Measurements from ENCODE around the gene PMIS2.

The PMIS2 gene

DNA sequence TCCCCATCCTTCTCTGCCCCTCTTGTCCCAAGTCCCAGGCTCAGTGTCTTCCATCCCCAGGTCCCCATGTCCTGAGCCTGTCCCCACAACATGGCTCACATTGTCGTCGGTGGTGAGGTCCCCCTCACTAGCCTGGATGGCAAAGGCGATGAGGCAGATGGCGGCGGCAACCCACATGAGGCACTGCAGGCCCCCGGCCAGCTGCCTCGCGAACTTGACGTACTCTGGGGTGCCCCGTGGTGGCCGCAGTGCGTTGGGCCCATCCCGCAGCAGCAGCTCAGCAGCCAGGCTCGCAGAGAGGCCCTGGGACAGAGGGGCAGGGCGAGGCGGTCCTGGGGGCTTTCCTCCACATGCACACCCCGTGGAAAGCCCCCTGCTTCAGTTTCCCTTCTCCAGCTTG lies 23.6 kb upstream of the PMIS2 start (continued):
- TF ChIP-seq, protein P1, sequence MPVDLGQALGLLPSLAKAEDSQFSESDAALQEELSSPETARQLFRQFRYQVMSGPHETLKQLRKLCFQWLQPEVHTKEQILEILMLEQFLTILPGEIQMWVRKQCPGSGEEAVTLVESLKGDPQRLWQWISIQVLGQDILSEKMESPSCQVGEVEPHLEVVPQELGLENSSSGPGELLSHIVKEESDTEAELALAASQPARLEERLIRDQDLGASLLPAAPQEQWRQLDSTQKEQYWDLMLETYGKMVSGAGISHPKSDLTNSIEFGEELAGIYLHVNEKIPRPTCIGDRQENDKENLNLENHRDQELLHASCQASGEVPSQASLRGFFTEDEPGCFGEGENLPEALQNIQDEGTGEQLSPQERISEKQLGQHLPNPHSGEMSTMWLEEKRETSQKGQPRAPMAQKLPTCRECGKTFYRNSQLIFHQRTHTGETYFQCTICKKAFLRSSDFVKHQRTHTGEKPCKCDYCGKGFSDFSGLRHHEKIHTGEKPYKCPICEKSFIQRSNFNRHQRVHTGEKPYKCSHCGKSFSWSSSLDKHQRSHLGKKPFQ (tag by site-specific recombination; IDR thresholded peaks at IDR 0.05): no peak

DNA sequence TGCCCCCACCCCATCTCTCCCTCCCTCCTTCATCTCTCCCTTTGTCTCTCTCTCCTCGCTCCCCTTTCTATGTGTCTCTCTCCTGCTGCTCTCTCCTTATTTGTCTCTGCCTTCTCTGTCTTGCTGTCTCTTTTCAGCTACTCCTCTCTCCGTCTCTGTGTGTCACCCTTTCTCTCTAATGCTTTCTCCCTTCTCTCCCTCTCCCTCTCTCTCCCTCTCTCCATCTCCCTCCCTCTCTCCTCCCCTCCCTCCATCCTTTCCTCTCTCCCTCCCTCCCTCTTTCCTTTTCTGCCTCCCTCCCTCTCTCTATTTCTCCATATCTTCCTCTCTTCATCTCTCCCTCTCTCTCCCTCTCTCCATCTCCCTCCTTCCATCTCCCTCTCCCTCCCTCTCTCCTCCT lies 23.2 kb upstream of the PMIS2 start:
- CTCF ChIA-PET: interaction anchor here (0.6 to 1.3 kb wide), 6 partner anchors 13 to 210 kb away, joined by 3 to 9 read pairs (median 4); no protein-coding TSS in a partner anchor
- no peak overlapping the region for H3K4me3 ChIP-seq (ENCODE audit: low read depth, low read length)
- H3K27ac ChIP-seq (ENCODE audit: extremely low read depth, low read depth, low read length): no peak overlapping the region
- H3K4me1 ChIP-seq (ENCODE audit: control insufficient read depth, insufficient read depth, low read length): peaks cover 10% of the 10 kb centered on the region
- POLR2A ChIA-PET: interaction anchor here (0.6 to 0.7 kb wide), 2 partner anchors 14 to 95 kb away, joined by 3 read pairs; no protein-coding TSS in a partner anchor
- no peaks in the 10 kb centered on the region; the same call in 1 of the 2 replicates for H3K9me3 ChIP-seq (ENCODE audit: control insufficient read depth, insufficient read depth, low read depth, low read length)
- no peaks in the 10 kb centered on the region for H3K36me3 ChIP-seq (ENCODE audit: control insufficient read depth in 2 of 2, insufficient read depth in 1 of 2, low read length in 2 of 2)
- TF ChIP-seq ZNF341 (tag by site-specific recombination; IDR thresholded peaks at IDR 0.05; ENCODE audit: low read depth) (no peak), IKZF3 (tag by site-specific recombination; IDR thresholded peaks at IDR 0.05) (no peak), ZNF555 (tag by site-specific recombination; conservative IDR thresholded peaks at IDR 0.05) (no peak), ZNF473 (tag by site-specific recombination; IDR thresholded peaks at IDR 0.05) (peak; percentile 76), ZNF677 (tag by site-specific recombination; IDR thresholded peaks at IDR 0.05) (no peak), ZNF747 (tag by site-specific recombination; IDR thresholded peaks at IDR 0.05) (no peak), ZNF16 (tag by site-specific recombination; IDR thresholded peaks at IDR 0.05; ENCODE audit: low read depth) (no peak), ZNF792 (tag by site-specific recombination; IDR thresholded peaks at IDR 0.05) (no peak), ZNF37A (tag by site-specific recombination; IDR thresholded peaks at IDR 0.05) (no peak), INSM2 (tag by site-specific recombination; IDR thresholded peaks at IDR 0.05) (no peak), ZNF544 (tag by site-specific recombination; IDR thresholded peaks at IDR 0.05) (no peak), MYNN (tag by site-specific recombination; IDR thresholded peaks at IDR 0.05; ENCODE audit: borderline replicate concordance) (no peak), ZNF623 (tag by site-specific recombination; IDR thresholded peaks at IDR 0.05) (no peak), ZNF138 (tag by site-specific recombination; IDR thresholded peaks at IDR 0.05; ENCODE audit: borderline replicate concordance) (no peak), BCL6B (tag by site-specific recombination; IDR thresholded peaks at IDR 0.05) (0 out of 2 replicates have a peak, but pooled peaks have one; percentile 53), ZNF112 (tag by site-specific recombination; IDR thresholded peaks at IDR 0.05) (no peak), PRDM6 (tag by site-specific recombination; IDR thresholded peaks at IDR 0.05) (no peak), RBAK (tag by site-specific recombination; IDR thresholded peaks at IDR 0.05) (no peak), ZNF580 (tag by site-specific recombination; IDR thresholded peaks at IDR 0.05) (no peak), ZNF510 (tag by site-specific recombination; IDR thresholded peaks at IDR 0.05; ENCODE audit: insufficient replicate concordance) (no peak), ZNF549 (tag by site-specific recombination; IDR thresholded peaks at IDR 0.05) (no peak), ZNF202 (tag by site-specific recombination; IDR thresholded peaks at IDR 0.05; ENCODE audit: borderline replicate concordance) (no peak), GFI1B (tag by site-specific recombination; IDR thresholded peaks at IDR 0.05) (no peak), ZNF660 (tag by site-specific recombination; IDR thresholded peaks at IDR 0.05) (no peak), ZNF302 (tag by site-specific recombination; IDR thresholded peaks at IDR 0.05; ENCODE audit: low read depth) (no peak), ZNF621 (tag by site-specific recombination; IDR thresholded peaks at IDR 0.05) (peak; percentile 47; the same call in 1 of the 2 replicates), PRDM1 (tag by site-specific recombination; IDR thresholded peaks at IDR 0.05) (peak; percentile 99)
- TF ChIP-seq, protein P2, sequence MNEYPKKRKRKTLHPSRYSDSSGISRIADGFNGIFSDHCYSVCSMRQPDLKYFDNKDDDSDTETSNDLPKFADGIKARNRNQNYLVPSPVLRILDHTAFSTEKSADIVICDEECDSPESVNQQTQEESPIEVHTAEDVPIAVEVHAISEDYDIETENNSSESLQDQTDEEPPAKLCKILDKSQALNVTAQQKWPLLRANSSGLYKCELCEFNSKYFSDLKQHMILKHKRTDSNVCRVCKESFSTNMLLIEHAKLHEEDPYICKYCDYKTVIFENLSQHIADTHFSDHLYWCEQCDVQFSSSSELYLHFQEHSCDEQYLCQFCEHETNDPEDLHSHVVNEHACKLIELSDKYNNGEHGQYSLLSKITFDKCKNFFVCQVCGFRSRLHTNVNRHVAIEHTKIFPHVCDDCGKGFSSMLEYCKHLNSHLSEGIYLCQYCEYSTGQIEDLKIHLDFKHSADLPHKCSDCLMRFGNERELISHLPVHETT (tag by site-specific recombination; IDR thresholded peaks at IDR 0.05): no peak
